ENCODE results near the gene LIPE. TPM values are rescaled to one million over a fixed set of nuclear protein-coding genes. Genes with fewer than 3 reads are reported as not detected.

The LIPE gene, protein sequence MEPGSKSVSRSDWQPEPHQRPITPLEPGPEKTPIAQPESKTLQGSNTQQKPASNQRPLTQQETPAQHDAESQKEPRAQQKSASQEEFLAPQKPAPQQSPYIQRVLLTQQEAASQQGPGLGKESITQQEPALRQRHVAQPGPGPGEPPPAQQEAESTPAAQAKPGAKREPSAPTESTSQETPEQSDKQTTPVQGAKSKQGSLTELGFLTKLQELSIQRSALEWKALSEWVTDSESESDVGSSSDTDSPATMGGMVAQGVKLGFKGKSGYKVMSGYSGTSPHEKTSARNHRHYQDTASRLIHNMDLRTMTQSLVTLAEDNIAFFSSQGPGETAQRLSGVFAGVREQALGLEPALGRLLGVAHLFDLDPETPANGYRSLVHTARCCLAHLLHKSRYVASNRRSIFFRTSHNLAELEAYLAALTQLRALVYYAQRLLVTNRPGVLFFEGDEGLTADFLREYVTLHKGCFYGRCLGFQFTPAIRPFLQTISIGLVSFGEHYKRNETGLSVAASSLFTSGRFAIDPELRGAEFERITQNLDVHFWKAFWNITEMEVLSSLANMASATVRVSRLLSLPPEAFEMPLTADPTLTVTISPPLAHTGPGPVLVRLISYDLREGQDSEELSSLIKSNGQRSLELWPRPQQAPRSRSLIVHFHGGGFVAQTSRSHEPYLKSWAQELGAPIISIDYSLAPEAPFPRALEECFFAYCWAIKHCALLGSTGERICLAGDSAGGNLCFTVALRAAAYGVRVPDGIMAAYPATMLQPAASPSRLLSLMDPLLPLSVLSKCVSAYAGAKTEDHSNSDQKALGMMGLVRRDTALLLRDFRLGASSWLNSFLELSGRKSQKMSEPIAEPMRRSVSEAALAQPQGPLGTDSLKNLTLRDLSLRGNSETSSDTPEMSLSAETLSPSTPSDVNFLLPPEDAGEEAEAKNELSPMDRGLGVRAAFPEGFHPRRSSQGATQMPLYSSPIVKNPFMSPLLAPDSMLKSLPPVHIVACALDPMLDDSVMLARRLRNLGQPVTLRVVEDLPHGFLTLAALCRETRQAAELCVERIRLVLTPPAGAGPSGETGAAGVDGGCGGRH
- 8.7 and 9.4 TPM in 2 replicates for total RNA-seq

DNA sequence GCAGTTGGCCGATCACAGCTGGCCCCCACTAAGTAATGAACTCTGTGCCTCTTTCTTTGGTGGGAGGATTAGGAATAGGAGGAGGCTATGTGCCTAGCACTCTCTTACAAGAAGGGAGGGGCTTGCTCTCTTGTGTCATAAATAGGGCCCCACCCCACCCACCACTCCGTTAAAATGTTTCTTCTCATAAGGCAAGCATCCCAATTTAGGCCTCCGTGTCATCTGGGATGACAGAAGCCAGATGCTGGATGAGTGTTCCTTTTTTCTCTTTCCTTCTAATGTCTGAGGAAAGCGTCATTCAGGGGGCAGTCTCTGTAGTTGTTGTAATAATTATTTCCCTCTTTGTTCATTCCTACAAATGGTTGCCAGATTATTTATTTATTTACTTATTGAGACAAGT is at the start of gene LIPE:
LIPE (minus strand) TSS at position 76 of the 400 bp plus-strand sequence. CDS start 239 bp downstream, outside the sequence.

DNA sequence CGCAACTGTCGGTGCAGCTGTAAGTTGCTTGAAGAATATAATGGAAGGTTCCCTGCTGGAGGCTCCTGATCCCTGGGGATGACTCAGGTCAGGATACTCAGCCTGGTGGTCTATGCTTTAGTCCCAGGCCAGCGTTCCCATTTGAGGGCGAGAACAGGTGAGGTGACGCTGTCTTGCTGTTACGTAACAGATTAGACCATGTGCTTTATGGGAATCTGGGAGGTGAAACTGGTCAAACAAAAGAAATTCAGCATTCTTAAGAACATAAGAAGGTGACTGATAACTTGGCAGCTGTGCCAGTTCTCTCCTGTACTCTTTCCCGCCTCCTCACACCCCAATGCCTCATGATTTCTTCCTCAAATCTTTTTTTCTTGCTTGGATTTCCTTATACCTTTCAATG is 15.6 kb upstream of the LIPE start, which contains the start of gene CXCL17:
CXCL17 (minus strand) TSS at position 114 of the 400 bp plus-strand sequence. CDS start 114 bp downstream, outside the sequence.

GRCh38 chr19:42389899-42390298 is 37.3 kb downstream of the LIPE start, which contains the start of gene CNFN:
Gene CNFN (minus strand): TSS chr19:42390297. CDS start chr19:42389037, 1,260 bp downstream.

Other genes with a start within 250 kb of the LIPE start
- 18.8 and 20.5 TPM in 2 replicates for gene DEDD2, start 209.7 kb downstream of the LIPE start, total RNA-seq
- 6.0 and 11.6 TPM in 2 replicates for gene ZNF526, start 207.1 kb downstream of the LIPE start, total RNA-seq
- 9.4 and 23.6 TPM in 2 replicates for gene GSK3A, start 184.8 kb downstream of the LIPE start, total RNA-seq
- gene ERF, start 172.3 kb downstream of the LIPE start, total RNA-seq = 24.6 and 43.7 TPM in 2 replicates
- gene CIC, start 158.1 kb downstream of the LIPE start, total RNA-seq = 16.2 and 27.6 TPM in 2 replicates
- 0.32 and 0.38 TPM in 2 replicates for gene PRR19, start 125.3 kb downstream of the LIPE start, total RNA-seq
- 36.3 and 40.8 TPM in 2 replicates for gene PAFAH1B3, start 124.8 kb downstream of the LIPE start, total RNA-seq
- gene TMEM145, start 114.1 kb downstream of the LIPE start, total RNA-seq = not detected in 2 replicates
- gene MEGF8, start 101.8 kb downstream of the LIPE start, total RNA-seq = 20.2 and 59.2 TPM in 2 replicates
- not detected in 2 replicates for gene CNFN, start 37.1 kb downstream of the LIPE start, total RNA-seq
- gene CXCL17, start 15.6 kb upstream of the LIPE start, total RNA-seq = not detected in 2 replicates
- gene CEACAM1, start 101.1 kb upstream of the LIPE start, total RNA-seq = 1.1 and 41.8 TPM in 2 replicates
- gene CEACAM8, start 167.5 kb upstream of the LIPE start, total RNA-seq = not detected in 2 replicates

Data from bladder microvascular endothelial cell (primary cell).